Skeletal muscle satellite cell (primary cell): ENCODE results near the gene MARCHF4.

Experiments used
- H3K27me3 ChIP-seq: 2 replicates; pipeline ENCODE4 v1.7.0; 2013; ENCODE audit warnings: low read length; ENCODE audit not compliant: control insufficient read depth, insufficient read depth
- H3K36me3 ChIP-seq: 2 replicates; pipeline ENCODE4 v1.7.0; 2013; ENCODE audit warnings: mild to moderate bottlenecking, control low read depth, low read length; ENCODE audit not compliant: insufficient read depth
- H3K4me1 ChIP-seq: 2 replicates; pipeline ENCODE4 v1.7.0; 2013; ENCODE audit warnings: low read length; ENCODE audit not compliant: control insufficient read depth, insufficient read depth
- H3K4me2 ChIP-seq: 2 replicates; pipeline ENCODE4 v1.7.0; 2013; ENCODE audit warnings: mild to moderate bottlenecking, low read length
- H3K4me3 ChIP-seq: 2 replicates; pipeline ENCODE4 v1.7.0; 2013; ENCODE audit warnings: low read length
- H3K9ac ChIP-seq: 2 replicates; pipeline ENCODE4 v1.7.0; 2013; ENCODE audit warnings: mild to moderate bottlenecking, low read depth, low read length, moderate library complexity
- H3K9me3 ChIP-seq: replicated peaks from 2 replicates; pipeline ENCODE4 v1.7.0; 2013; ENCODE audit warnings: mild to moderate bottlenecking, control low read depth, low read length

MARCHF4 gene

GRCh38 chr2:216365518-216365917 is 6.8 kb downstream of the MARCHF4 start:
- H3K9me3 ChIP-seq = no peaks in the 10 kb centered on the region
- no peak overlapping the region for H3K9ac ChIP-seq
- H3K36me3 ChIP-seq = peaks cover 9% of the 10 kb centered on the region
- no peak overlapping the region for H3K4me2 ChIP-seq
- peaks cover 39% of the 10 kb centered on the region for H3K4me1 ChIP-seq
- H3K27me3 ChIP-seq = no peaks in the 10 kb centered on the region
- H3K4me3 ChIP-seq = no peak overlapping the region

DNA sequence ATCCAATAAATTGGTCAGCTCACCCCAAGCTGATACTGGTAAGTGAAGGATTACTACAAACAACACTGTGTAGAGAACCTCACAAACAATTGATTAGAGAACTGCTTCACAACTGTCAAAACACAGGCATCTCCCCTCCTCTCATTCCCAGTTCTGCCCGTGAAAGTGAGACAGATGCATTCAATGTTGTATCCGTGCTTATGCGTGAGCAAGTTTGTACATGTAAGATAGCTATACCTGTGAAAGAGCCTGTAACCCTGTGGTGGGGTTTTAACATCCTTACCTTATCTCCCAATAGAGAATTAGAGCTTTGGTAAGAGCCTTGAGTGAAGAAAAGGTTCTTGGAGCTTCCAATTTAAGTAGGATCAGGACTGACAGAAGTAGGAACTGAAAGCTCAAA is 9.1 kb downstream of the MARCHF4 start:
- no peaks in the 10 kb centered on the region for H3K27me3 ChIP-seq
- H3K4me1 ChIP-seq = peaks cover 18% of the 10 kb centered on the region
- H3K4me2 ChIP-seq = no peak overlapping the region
- H3K9me3 ChIP-seq = no peaks in the 10 kb centered on the region
- H3K4me3 ChIP-seq = no peak overlapping the region
- peaks cover 9% of the 10 kb centered on the region for H3K36me3 ChIP-seq
- H3K9ac ChIP-seq = no peak overlapping the region

DNA sequence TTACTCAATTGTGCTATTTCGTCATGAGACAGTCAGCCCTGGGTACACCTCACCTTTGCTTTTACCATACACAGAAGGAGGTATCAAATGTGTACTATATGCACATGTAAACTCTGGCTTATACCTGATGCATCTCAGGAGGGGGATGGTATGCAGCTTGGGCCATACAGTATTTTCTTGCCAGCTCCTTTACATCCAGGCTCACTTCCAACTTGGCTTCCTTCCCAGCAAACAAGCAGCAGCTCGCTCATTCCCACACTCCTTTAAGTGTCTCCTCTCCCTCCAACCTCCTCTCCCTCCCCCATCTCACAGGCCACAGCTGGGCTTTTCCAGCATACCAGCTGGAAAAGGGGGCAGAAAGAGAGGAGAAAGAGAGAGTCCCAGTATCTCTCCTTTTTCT is 9.6 kb downstream of the MARCHF4 start:
- Histone ChIP-seq H3K4me2 (no peak overlapping the region), H3K27me3 (no peaks in the 10 kb centered on the region), H3K4me1 (peaks cover 13% of the 10 kb centered on the region), H3K9ac (no peak overlapping the region), H3K4me3 (no peak overlapping the region), H3K36me3 (peaks cover 9% of the 10 kb centered on the region), H3K9me3 (no peaks in the 10 kb centered on the region)

- Histone ChIP-seq H3K36me3 (no peaks in the 10 kb centered on the region), H3K27me3 (no peaks in the 10 kb centered on the region), H3K4me1 (peaks cover 14% of the 10 kb centered on the region), H3K4me2 (no peak overlapping the region), H3K9me3 (no peaks in the 10 kb centered on the region), H3K9ac (no peak overlapping the region), H3K4me3 (no peak overlapping the region)
These were observed 16.6 kb downstream of the MARCHF4 start for GRCh38 chr2:216355711-216356110.

- Histone ChIP-seq H3K9me3 (no peaks in the 10 kb centered on the region), H3K36me3 (no peaks in the 10 kb centered on the region), H3K9ac (no peak overlapping the region), H3K4me1 (peaks cover 28% of the 10 kb centered on the region), H3K27me3 (no peaks in the 10 kb centered on the region), H3K4me2 (no peak overlapping the region), H3K4me3 (no peak overlapping the region)
These were observed 18.0 kb downstream of the MARCHF4 start for GRCh38 chr2:216354306-216354705.

- no peaks in the 10 kb centered on the region for H3K36me3 ChIP-seq
- H3K4me1 ChIP-seq = peaks cover 35% of the 10 kb centered on the region
- H3K4me2 ChIP-seq = no peak overlapping the region
- no peak overlapping the region for H3K4me3 ChIP-seq
- H3K27me3 ChIP-seq = no peaks in the 10 kb centered on the region
- no peak overlapping the region for H3K9ac ChIP-seq
- no peaks in the 10 kb centered on the region for H3K9me3 ChIP-seq
These were observed 19.5 kb downstream of the MARCHF4 start for GRCh38 chr2:216352653-216353270.

DNA sequence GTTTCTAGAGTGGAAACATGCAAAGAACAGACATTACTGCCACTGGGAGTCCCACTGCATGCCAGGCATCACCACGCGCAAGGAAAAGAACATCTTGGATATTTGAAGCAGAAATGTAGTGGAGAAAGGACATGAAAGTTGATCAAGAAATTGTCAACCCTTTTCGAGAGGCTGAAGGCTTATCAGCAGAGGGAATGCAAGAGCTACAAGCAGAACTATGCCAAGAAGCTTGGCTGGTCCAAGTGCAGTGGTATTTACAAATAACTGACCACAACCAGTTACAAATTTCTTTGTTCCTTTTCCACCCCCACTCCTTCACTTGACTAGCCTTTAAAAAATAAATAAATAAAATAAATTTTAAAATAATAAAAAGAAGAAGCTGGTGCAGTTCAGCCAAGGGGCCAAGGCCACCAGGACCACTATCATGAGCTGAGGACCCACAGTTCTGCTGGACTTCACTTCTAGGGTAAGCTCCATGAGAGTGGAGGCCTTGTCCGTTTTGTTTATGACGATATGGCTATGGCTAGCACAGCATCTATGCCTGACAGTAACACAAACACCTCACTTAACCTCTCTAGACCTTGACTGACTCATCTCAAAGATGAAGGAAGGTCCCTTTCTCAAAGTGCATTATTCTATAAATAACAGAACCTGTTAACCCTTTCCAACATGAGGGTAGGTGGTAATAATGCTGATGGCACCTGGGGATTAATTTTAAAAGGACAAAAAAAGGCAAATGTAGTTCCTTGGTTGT is 20.9 kb downstream of the MARCHF4 start:
- H3K4me3 ChIP-seq = no peak overlapping the region
- no peaks in the 10 kb centered on the region for H3K36me3 ChIP-seq
- H3K27me3 ChIP-seq = no peaks in the 10 kb centered on the region
- peaks cover 35% of the 10 kb centered on the region for H3K4me1 ChIP-seq
- no peak overlapping the region for H3K9ac ChIP-seq
- no peaks in the 10 kb centered on the region for H3K9me3 ChIP-seq
- H3K4me2 ChIP-seq = no peak overlapping the region

- no peak overlapping the region for H3K4me3 ChIP-seq
- H3K27me3 ChIP-seq = no peaks in the 10 kb centered on the region
- no peak overlapping the region for H3K9ac ChIP-seq
- H3K4me1 ChIP-seq = peaks cover 45% of the 10 kb centered on the region
- peak overlapping the region; percentile 27 for H3K4me2 ChIP-seq
- H3K36me3 ChIP-seq = no peaks in the 10 kb centered on the region
- H3K9me3 ChIP-seq = no peaks in the 10 kb centered on the region
These were observed 22.0 kb downstream of the MARCHF4 start for GRCh38 chr2:216350214-216350791.

- Histone ChIP-seq H3K36me3 (no peaks in the 10 kb centered on the region), H3K4me2 (no peak overlapping the region), H3K4me3 (no peak overlapping the region), H3K27me3 (no peaks in the 10 kb centered on the region), H3K9me3 (no peaks in the 10 kb centered on the region), H3K9ac (no peak overlapping the region), H3K4me1 (peaks cover 55% of the 10 kb centered on the region)
These were observed 22.9 kb downstream of the MARCHF4 start for GRCh38 chr2:216349366-216349765.

DNA sequence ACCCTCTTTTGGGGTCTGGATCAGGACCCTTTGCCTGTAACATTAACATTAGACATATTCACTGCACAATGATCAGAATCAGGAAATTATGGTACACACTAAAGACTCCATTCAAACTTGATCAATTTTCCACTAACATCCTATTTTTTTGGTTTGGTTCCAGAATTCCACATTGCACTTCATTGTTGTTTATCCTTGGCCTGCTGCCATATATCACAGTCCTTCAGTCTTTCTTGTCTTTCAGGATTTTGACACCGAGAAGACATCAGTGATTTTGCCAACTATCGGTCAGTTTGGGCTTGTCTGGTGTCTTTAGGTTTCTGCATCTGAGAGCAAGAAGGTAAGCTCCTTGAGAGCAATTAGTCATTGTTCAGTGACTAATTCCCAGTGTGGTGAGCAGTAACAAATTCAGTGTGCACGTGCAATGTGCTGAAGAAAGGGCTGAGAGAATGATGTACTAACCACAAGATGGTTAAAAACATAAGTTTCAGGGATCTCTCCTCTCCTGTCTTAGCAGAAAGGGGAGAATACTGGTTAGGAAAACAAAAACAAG is 23.5 kb downstream of the MARCHF4 start:
- Histone ChIP-seq H3K9me3 (no peaks in the 10 kb centered on the region), H3K4me1 (peaks cover 60% of the 10 kb centered on the region), H3K27me3 (no peaks in the 10 kb centered on the region), H3K9ac (no peak overlapping the region), H3K4me3 (no peak overlapping the region), H3K36me3 (no peaks in the 10 kb centered on the region), H3K4me2 (no peak overlapping the region)

GRCh38 chr2:216346781-216347180 is 25.5 kb downstream of the MARCHF4 start:
- Histone ChIP-seq H3K9ac (no peak overlapping the region), H3K4me3 (no peak overlapping the region), H3K4me1 (peaks cover 64% of the 10 kb centered on the region)

More at GRCh38 chr2:216346781-216347180, 25.5 kb downstream of the MARCHF4 start:
- Histone ChIP-seq H3K36me3 (no peaks in the 10 kb centered on the region), H3K4me2 (no peak overlapping the region), H3K9me3 (no peaks in the 10 kb centered on the region), H3K27me3 (no peaks in the 10 kb centered on the region)
